ENCODE results near the gene CLSTN1.

CLSTN1 gene

DNA sequence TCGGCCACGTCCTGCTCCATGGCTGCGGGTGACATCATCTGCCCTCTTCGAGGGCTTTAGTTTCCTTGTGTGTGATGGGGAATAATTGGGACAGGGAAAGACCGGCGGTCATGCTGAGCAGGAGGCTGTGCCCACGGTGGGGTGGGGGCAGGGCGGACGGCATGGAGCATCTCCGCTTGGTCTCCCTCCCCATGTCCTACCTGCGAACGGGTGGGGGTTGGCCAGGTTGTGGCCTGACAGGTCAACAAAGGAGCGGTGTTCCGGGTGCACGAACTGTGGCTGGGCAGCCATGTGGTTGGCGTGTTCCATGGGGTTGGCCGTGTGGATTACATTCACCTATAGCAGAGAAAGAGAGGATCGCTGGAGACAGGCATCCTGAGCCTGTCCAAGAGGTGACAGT is 92.2 kb downstream of the CLSTN1 start:
- TF ChIP-seq, protein P1, sequence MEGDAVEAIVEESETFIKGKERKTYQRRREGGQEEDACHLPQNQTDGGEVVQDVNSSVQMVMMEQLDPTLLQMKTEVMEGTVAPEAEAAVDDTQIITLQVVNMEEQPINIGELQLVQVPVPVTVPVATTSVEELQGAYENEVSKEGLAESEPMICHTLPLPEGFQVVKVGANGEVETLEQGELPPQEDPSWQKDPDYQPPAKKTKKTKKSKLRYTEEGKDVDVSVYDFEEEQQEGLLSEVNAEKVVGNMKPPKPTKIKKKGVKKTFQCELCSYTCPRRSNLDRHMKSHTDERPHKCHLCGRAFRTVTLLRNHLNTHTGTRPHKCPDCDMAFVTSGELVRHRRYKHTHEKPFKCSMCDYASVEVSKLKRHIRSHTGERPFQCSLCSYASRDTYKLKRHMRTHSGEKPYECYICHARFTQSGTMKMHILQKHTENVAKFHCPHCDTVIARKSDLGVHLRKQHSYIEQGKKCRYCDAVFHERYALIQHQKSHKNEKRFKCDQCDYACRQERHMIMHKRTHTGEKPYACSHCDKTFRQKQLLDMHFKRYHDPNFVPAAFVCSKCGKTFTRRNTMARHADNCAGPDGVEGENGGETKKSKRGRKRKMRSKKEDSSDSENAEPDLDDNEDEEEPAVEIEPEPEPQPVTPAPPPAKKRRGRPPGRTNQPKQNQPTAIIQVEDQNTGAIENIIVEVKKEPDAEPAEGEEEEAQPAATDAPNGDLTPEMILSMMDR (IDR thresholded peaks at IDR 0.05; ENCODE audit: insufficient read depth, low read length, missing control alignments) = no peak
- POLR2A ChIA-PET = no interaction called here
- CTCF ChIA-PET = interaction anchor here (10.4 kb wide), 1 partner anchor 9 kb away, joined by 82 read pairs; no protein-coding TSS in a partner anchor
- H3K4me3 ChIP-seq (ENCODE audit: low read depth, low read length) = no peak overlapping the region
- no peak for DNase-seq (ENCODE audit: low read depth, low spot score)

DNA sequence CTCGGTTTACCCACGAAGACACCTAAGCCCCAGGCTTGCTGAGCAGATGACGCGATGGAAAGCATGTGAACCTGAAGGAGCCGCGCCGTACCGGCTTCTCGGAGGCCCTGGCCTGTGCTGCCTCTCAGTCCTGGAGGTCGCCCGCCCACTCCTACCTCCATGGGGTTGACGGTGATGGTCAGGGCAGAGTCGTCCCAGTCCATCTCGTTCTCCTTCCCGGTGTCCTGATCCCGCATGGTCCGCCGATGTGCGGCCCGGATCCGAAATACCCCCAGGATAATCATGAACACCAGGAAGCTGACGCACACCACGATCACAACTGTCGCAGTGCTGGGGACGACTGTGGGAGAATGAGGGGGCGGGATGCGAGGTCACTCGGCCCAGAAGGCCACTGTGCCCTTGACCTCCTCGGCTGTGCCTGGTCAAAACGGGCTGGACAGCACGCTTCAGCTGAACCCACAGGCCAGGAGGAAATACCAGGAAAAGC is 92.7 kb downstream of the CLSTN1 start:
- DNase-seq (ENCODE audit: low read depth, low spot score) = no peak
- CTCF ChIA-PET = interaction anchor here (10.4 kb wide), 1 partner anchor 9 kb away, joined by 82 read pairs; no protein-coding TSS in a partner anchor
- POLR2A ChIA-PET = no interaction called here
- no peak overlapping the region for H3K4me3 ChIP-seq (ENCODE audit: low read depth, low read length)
- TF ChIP-seq, protein P1 (IDR thresholded peaks at IDR 0.05; ENCODE audit: insufficient read depth, low read length, missing control alignments) = no peak

DNA sequence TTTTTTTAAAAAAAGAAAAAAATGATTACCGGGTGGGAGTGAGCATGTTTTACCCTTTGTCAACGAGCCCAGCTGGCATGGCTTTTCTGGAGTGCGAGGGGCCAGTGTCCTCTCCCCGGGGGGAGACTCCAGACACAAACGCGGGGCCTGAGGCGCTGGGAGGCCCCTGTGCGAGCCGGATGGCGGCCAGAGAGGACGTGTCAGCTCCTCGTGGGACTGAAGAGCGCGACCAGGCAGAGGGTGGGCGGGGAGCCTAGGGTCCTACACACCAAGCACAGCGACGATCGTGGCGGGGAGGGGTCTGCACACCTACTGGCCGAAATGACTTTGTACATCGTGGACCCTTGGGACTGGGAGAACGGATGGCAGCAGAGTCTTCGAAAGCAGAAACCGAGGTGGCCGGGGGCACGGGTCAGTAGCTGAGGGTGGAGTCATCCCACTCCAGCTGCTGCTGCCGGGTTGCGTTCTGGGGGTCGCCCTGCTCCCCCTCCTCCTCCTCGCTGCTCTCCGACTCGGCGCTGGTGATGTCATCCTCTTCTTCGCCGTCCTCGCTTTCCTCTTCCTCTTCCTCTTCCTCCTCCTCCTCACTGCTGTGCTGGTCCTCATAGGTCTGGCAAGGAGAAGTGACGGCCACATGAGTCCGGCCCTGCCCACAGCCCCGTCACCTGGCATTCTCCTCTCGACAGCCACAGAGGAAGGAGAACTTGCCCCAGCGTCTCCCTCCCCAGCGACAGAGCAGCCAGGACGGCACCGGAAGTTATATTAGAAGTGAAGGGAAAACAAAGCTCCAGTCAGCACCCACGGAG is 93.5 kb downstream of the CLSTN1 start:
- CTCF ChIA-PET = interaction anchor here (2.3 to 10.4 kb wide), 2 partner anchors 8 to 103 kb away, joined by 6 to 82 read pairs; no protein-coding TSS in a partner anchor
- POLR2A ChIA-PET = no interaction called here
- DNase-seq (ENCODE audit: low read depth, low spot score) = no peak

DNA sequence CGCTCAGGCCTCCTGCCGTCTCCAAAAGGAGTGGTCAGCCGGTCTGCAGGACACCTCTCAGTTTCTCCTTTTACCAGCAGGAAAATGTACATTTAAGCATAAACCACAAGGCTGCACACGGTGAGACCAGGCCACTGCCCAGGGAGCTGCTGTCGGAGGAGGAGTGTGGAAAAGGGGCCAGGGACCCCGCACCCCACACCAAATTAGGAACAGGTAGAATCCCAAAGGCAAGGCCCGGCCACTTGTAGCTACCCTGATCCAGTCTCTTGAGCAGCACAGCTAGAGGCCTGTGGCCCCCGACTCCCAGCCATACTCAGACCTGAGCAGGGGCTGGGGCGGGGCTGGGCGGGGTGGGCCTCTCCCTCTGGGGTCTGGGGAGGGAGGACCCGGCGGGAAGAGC is 94.2 kb downstream of the CLSTN1 start:
- TF ChIP-seq, protein P1 (IDR thresholded peaks at IDR 0.05; ENCODE audit: insufficient read depth, low read length, missing control alignments) = no peak
- CTCF ChIA-PET = interaction anchor here (2.3 to 10.4 kb wide), 2 partner anchors 7 to 102 kb away, joined by 6 to 82 read pairs; no protein-coding TSS in a partner anchor
- no peak for DNase-seq (ENCODE audit: low read depth, low spot score)
- H3K4me3 ChIP-seq (ENCODE audit: low read depth, low read length) = no peak overlapping the region
- POLR2A ChIA-PET = no interaction called here

More for the DNA sequence above, 93.5 kb downstream of the CLSTN1 start:
- no peak overlapping the region for H3K4me3 ChIP-seq (ENCODE audit: low read depth, low read length)
- TF ChIP-seq, protein P1 (IDR thresholded peaks at IDR 0.05; ENCODE audit: insufficient read depth, low read length, missing control alignments) = no peak

DNA sequence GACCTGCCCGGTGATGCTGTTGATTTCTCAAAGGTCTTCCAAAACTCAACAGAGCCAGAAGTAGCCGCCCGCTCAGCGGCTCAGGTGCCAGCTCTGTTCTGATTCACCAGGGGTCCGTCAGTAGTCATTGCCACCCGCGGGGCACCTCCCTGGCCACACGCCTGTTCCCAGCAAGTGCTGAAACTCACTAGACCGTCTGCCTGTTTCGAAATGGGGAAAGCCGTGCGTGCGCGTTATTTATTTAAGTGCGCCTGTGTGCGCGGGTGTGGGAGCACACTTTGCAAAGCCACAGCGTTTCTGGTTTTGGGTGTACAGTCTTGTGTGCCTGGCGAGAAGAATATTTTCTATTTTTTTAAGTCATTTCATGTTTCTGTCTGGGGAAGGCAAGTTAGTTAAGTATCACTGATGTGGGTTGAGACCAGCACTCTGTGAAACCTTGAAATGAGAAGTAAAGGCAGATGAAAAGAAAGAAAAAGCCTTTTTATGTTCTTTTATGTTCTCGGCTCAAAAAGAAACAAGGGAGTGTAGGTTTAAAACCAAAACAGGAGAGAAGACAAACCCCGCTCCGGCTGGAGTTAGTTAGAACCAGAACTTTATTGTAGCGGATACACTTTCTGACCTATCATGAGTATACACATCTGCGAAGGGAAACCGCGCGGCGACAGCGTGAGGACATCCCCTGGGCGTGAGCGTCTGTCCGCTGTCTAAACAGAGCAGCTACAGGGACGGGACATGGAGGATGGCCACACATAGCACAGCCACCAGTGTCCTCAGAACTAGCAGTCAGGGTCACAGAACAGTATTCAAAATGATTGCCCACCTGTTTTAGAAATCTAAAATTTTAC is 95.1 kb downstream of the CLSTN1 start:
- TF ChIP-seq, protein P1 (IDR thresholded peaks at IDR 0.05; ENCODE audit: insufficient read depth, low read length, missing control alignments) = no peak
- POLR2A ChIA-PET = interaction anchor here (0.7 kb wide), 1 partner anchor 28 kb away, joined by 3 read pairs; no protein-coding TSS in a partner anchor

More for the DNA sequence above, 95.1 kb downstream of the CLSTN1 start:
- no peak for DNase-seq (ENCODE audit: low read depth, low spot score)
- CTCF ChIA-PET = interaction anchor here (1.5 to 2.3 kb wide), 3 partner anchors 13 to 102 kb away, joined by 5 to 6 read pairs (median 6); no protein-coding TSS in a partner anchor
- H3K4me3 ChIP-seq (ENCODE audit: low read depth, low read length) = no peak overlapping the region
